H1 (cell line): Measurements from ENCODE around the gene SLC9B2. TPM values are rescaled to one million over a fixed set of nuclear protein-coding genes. Genes with fewer than 3 reads are reported as not detected.

Experiments
- CTCF ChIA-PET: fragments of 300-600 bp; sonication (Branson Sonifier 250); formaldehyde crosslinking; loops from one replicate; lab custom pipeline; 2021; ENCODE audit not compliant: partially characterized antibody; lab: Charles Lee
- POLR2A ChIA-PET: fragments of 300-600 bp; sonication (Branson Sonifier 250); formaldehyde crosslinking; loops from one replicate; lab custom pipeline; 2021; ENCODE audit warnings: inconsistent platforms; ENCODE audit not compliant: partially characterized antibody; lab: Charles Lee
- DNase-seq, 2 experiments: peaks; one replicate each; pipeline versions ENCODE4 v3.0.0 to v3.0.0-alpha.2; 2010 to 2022; ENCODE audit warnings: low spot score in 2 of 2, low read depth in 1 of 2, mixed read lengths in 1 of 2
- FAIRE-seq: peaks from 2 replicates; lab custom pipeline; 2011; peaks lifted over from hg19 to GRCh38; lab: Jason Lieb, UNC
- H2AFZ ChIP-seq: 2 replicates; pipeline ENCODE4 v1.8.1; 2012; ENCODE audit warnings: low read length, inconsistent platforms
- H2AK5ac ChIP-seq: 2 replicates; pipeline ENCODE4 v1.6.1; 2013; ENCODE audit warnings: low read depth, low read length
- H2BK120ac ChIP-seq: replicated peaks from 2 replicates; pipeline ENCODE3; 2013; ENCODE audit warnings: low read depth, low read length, inconsistent platforms
- H2BK12ac ChIP-seq: 2 replicates; pipeline ENCODE4 v1.6.1; 2013; ENCODE audit warnings: low read depth, low read length
- H2BK15ac ChIP-seq: 2 replicates; pipeline ENCODE4 v1.6.1; 2013; ENCODE audit warnings: low read length
- H2BK20ac ChIP-seq: 2 replicates; pipeline ENCODE4 v1.6.1; 2013; ENCODE audit warnings: low read length
- H2BK5ac ChIP-seq: 2 replicates; pipeline ENCODE4 v1.6.1; 2013; ENCODE audit warnings: low read depth, low read length
- H3K14ac ChIP-seq: 2 replicates; pipeline ENCODE4 v1.6.1; 2013; ENCODE audit warnings: inconsistent platforms; ENCODE audit not compliant: insufficient read length
- H3K18ac ChIP-seq: 2 replicates; pipeline ENCODE4 v1.6.1; 2013; ENCODE audit warnings: low read length; ENCODE audit errors: extremely low read depth
- H3K23ac ChIP-seq: 2 replicates; pipeline ENCODE4 v1.6.1; 2013; ENCODE audit warnings: inconsistent platforms; ENCODE audit not compliant: insufficient read length
- H3K23me2 ChIP-seq: 2 replicates; pipeline ENCODE4 v1.6.1; 2013; ENCODE audit warnings: low read depth, low read length
- H3K27ac ChIP-seq: 2 replicates; pipeline ENCODE4 v1.6.1; 2011; ENCODE audit warnings: low read depth, low read length, inconsistent platforms
- H3K27me3 ChIP-seq, 4 experiments: replicated peaks in 1 of 4; 1 replicate in 1 of 4; 2 replicates in 3 of 4; pipeline versions ENCODE4 v1.6.1 to v1.8.1; 2011 to 2013; ENCODE audit warnings: low read length in 3 of 4, mild to moderate bottlenecking in 3 of 4, inconsistent platforms in 2 of 4, mixed read lengths in 2 of 4, moderate library complexity in 1 of 4; ENCODE audit not compliant: control insufficient read depth in 3 of 4, insufficient read depth in 3 of 4; ENCODE audit errors: extremely low read depth in 1 of 4
- H3K36me3 ChIP-seq, 4 experiments: 2 replicates each; pipeline versions ENCODE4 v1.6.1 to v1.8.1; 2011 to 2013; ENCODE audit warnings: mild to moderate bottlenecking in 4 of 4, low read length in 3 of 4, moderate library complexity in 2 of 4, control low read depth in 1 of 4, inconsistent platforms in 1 of 4; ENCODE audit not compliant: insufficient read depth in 4 of 4, control insufficient read depth in 2 of 4
- H3K4ac ChIP-seq: replicated peaks from 2 replicates; pipeline ENCODE3; 2013; ENCODE audit warnings: low read length, low read depth, mixed read lengths, inconsistent platforms; ENCODE audit not compliant: insufficient read length
- H3K4me1 ChIP-seq, 4 experiments: replicated peaks in 1 of 4; 1 replicate in 1 of 4; 2 replicates in 3 of 4; pipeline versions ENCODE4 v1.6.1 to v1.8.1; 2011 to 2013; ENCODE audit warnings: low read length in 3 of 4, inconsistent platforms in 2 of 4, mixed read lengths in 1 of 4; ENCODE audit not compliant: insufficient read depth in 4 of 4, control insufficient read depth in 3 of 4
- H3K4me2 ChIP-seq, 2 experiments: 2 replicates each; pipeline versions ENCODE4 v1.6.1 to v1.8.1; 2011 to 2013; ENCODE audit warnings: low read depth in 2 of 2, low read length in 2 of 2, control low read depth in 1 of 2, inconsistent platforms in 1 of 2, mild to moderate bottlenecking in 1 of 2; ENCODE audit not compliant: insufficient read depth in 1 of 2
- H3K4me3 ChIP-seq, 4 experiments: fragments of 200-600, 300-600 bp in 1 of 4; sonication (generic), shearing (Covaris generic), sonication (Bioruptor Twin) in 1 of 4; 2 replicates each; pipeline versions ENCODE4 v1.5.1 to v1.8.1; 2011 to 2016; ENCODE audit warnings: low read length in 4 of 4, low read depth in 3 of 4, control low read depth in 2 of 4, inconsistent platforms in 2 of 4, mild to moderate bottlenecking in 2 of 4, mixed read lengths in 1 of 4, moderate library complexity in 1 of 4; ENCODE audit not compliant: insufficient read depth in 2 of 4; ENCODE audit errors: extremely low read depth in 1 of 4
- H3K56ac ChIP-seq: replicated peaks from 2 replicates; pipeline ENCODE3; 2013; ENCODE audit warnings: low read depth, mild to moderate bottlenecking, mixed read lengths, low read length, inconsistent platforms; ENCODE audit not compliant: insufficient read length
- H3K79me1 ChIP-seq: 2 replicates; pipeline ENCODE4 v1.6.1; 2013; ENCODE audit warnings: low read depth, low read length, control low read depth
- H3K79me2 ChIP-seq, 2 experiments: 2 replicates each; pipeline versions ENCODE4 v1.6.1 to v1.8.1; 2012 to 2013; ENCODE audit warnings: low read length in 2 of 2, mild to moderate bottlenecking in 2 of 2, inconsistent platforms in 1 of 2; ENCODE audit not compliant: insufficient read depth in 2 of 2, control insufficient read depth in 1 of 2
- H3K9ac ChIP-seq, 4 experiments: replicated peaks in 1 of 4; 1 replicate in 1 of 4; 2 replicates in 3 of 4; pipeline versions ENCODE4 v1.6.1 to v1.8.1; 2011 to 2013; ENCODE audit warnings: low read depth in 3 of 4, low read length in 3 of 4, control low read depth in 2 of 4, mild to moderate bottlenecking in 2 of 4, moderate library complexity in 2 of 4, inconsistent platforms in 1 of 4; ENCODE audit errors: extremely low read depth in 1 of 4
- H3K9me3 ChIP-seq, 2 experiments: 2 replicates each; pipeline versions ENCODE4 v1.6.1 to v1.8.1; 2012 to 2013; ENCODE audit warnings: mild to moderate bottlenecking in 2 of 2, moderate library complexity in 2 of 2, control low read depth in 1 of 2, inconsistent platforms in 1 of 2, low read depth in 1 of 2, low read length in 1 of 2, mixed read lengths in 1 of 2; ENCODE audit not compliant: insufficient read depth in 2 of 2
- H4K20me1 ChIP-seq, 2 experiments: replicated peaks in 1 of 2; 2 replicates each; pipeline versions ENCODE3 to v1.8.1; 2011 to 2013; ENCODE audit warnings: inconsistent platforms in 2 of 2, low read length in 2 of 2, mild to moderate bottlenecking in 1 of 2; ENCODE audit not compliant: insufficient read depth in 2 of 2, control insufficient read depth in 1 of 2
- H4K5ac ChIP-seq: 2 replicates; pipeline ENCODE4 v1.6.1; 2013; ENCODE audit warnings: low read length, low read depth, mixed read lengths, inconsistent platforms; ENCODE audit not compliant: insufficient read length
- H4K8ac ChIP-seq: 2 replicates; pipeline ENCODE4 v1.8.0; 2013; ENCODE audit warnings: mild to moderate bottlenecking, moderate library complexity, low read length, inconsistent platforms; ENCODE audit not compliant: insufficient read depth; ENCODE audit errors: extremely low read depth
- H4K91ac ChIP-seq: replicated peaks from 2 replicates; pipeline ENCODE3; 2013; ENCODE audit warnings: low read length, mixed read lengths, inconsistent platforms; ENCODE audit not compliant: insufficient read length
- ASH2L ChIP-seq: fragments of 200-600, 300-600 bp; sonication (generic); IDR thresholded peaks from one replicate; pipeline ENCODE4 v1.7.1; 2017; ENCODE audit warnings: low read length
- BRCA1 ChIP-seq: IDR thresholded peaks from 2 replicates; pipeline ENCODE4 v1.6.1; 2012; ENCODE audit warnings: low read depth, low read length, improper control_type of control experiment
- CHD2 ChIP-seq: IDR thresholded peaks from 2 replicates; pipeline ENCODE4 v1.6.1; 2012; ENCODE audit warnings: low read length, improper control_type of control experiment
- SAP30 ChIP-seq: fragments of 300-600 bp; sonication (generic); IDR thresholded peaks from 2 replicates; pipeline ENCODE4 v1.7.1; 2012; ENCODE audit warnings: low read length, moderate library complexity, mild to moderate bottlenecking, inconsistent platforms; ENCODE audit not compliant: insufficient read depth, insufficient replicate concordance
- SUZ12 ChIP-seq: fragments of 200-600 bp; sonication (generic); IDR thresholded peaks from 2 replicates; pipeline ENCODE4 v1.6.1; 2012; ENCODE audit warnings: mild to moderate bottlenecking, inconsistent platforms, low read length, moderate library complexity, mixed read lengths
- WGBS, 2 experiments: shearing (Covaris generic) in 1 of 2; methylation state at CpG; one replicate each; pipeline versions ENCODE4 v1.1.6 to v1.1.7; 2013 to 2015; ENCODE audit warnings: low lambda C conversion rate in 2 of 2, mixed read lengths in 2 of 2, inconsistent platforms in 1 of 2, low coverage in 1 of 2, missing lambda C conversion rate in 1 of 2; ENCODE audit not compliant: insufficient replicate concordance in 2 of 2, insufficient coverage in 1 of 2, insufficient read length in 1 of 2; ENCODE audit errors: extremely low coverage in 1 of 2, missing lambda C conversion rate in 1 of 2; 5-methylcytosine and 5-hydroxymethylcytosine counted together
- long read RNA-seq, 2 experiments: library from RNA in 1 of 2; library from capped mRNA in 1 of 2; stranded (forward); transcript quantifications; one replicate each; pipeline ENCODE4 v2.0.0, GENCODE V29; 2021; ENCODE audit warnings: inconsistent platforms in 1 of 2
- polyA minus RNA-seq, 3 experiments: library from RNA; depleted of rRNA, polyadenylated mRNA; stranded (reverse); fragments of >200 nt; gene quantifications; 1 replicate in 2 of 3; 2 replicates in 1 of 3; pipeline ENCODE4 v1.2.3, GENCODE V29; 2011
- polyA plus RNA-seq, 7 experiments: library from polyadenylated mRNA; depleted of rRNA in 3 of 7; stranded (reverse) in 5 of 7; unstranded in 2 of 7; fragments of >200 nt in 5 of 7; fragments of 200-250 nt in 2 of 7; gene quantifications; 1 replicate in 5 of 7; 2 replicates in 1 of 7; 4 replicates in 1 of 7; pipeline versions ENCODE4 v1.2.1 to v1.2.3, GENCODE V29; 2011 to 2013; ENCODE audit warnings: missing spikeins in 2 of 7, mixed read lengths in 2 of 7
- total RNA-seq: library from RNA; stranded (reverse); fragmentation: NEBNext Ultra II Directional; extraction: Animal tissue kit (Norgen Biotek cat#: 25700); gene quantifications from 2 replicates; pipeline ENCODE4 v1.2.1, GENCODE V29; 2021

The SLC9B2 gene, protein sequence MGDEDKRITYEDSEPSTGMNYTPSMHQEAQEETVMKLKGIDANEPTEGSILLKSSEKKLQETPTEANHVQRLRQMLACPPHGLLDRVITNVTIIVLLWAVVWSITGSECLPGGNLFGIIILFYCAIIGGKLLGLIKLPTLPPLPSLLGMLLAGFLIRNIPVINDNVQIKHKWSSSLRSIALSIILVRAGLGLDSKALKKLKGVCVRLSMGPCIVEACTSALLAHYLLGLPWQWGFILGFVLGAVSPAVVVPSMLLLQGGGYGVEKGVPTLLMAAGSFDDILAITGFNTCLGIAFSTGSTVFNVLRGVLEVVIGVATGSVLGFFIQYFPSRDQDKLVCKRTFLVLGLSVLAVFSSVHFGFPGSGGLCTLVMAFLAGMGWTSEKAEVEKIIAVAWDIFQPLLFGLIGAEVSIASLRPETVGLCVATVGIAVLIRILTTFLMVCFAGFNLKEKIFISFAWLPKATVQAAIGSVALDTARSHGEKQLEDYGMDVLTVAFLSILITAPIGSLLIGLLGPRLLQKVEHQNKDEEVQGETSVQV
- total RNA-seq (5.2 and 5.9 TPM in 2 replicates), polyA plus RNA-seq (2011; rRNA removed) (2.1 and 3.2 TPM in 2 replicates), polyA minus RNA-seq (2011; rRNA and poly(A)+ RNA removed) (4.7 and 4.8 TPM in 2 replicates)
- 3.2 TPM for polyA plus RNA-seq (2011; cell fraction: cytosol; rRNA removed)
- polyA plus RNA-seq (2011; cell fraction: nucleus; rRNA removed): 3.6 TPM
- polyA plus RNA-seq (2012, experiment 1 of 2): 2.8 to 3.7 TPM (median 3.0 TPM) in 4 replicates
- 3.1 TPM for polyA plus RNA-seq (2012, experiment 2 of 2)
- polyA plus RNA-seq (2013, experiment 1 of 2): 4.4 TPM
- 4.1 TPM for polyA plus RNA-seq (2013, experiment 2 of 2)
- 1.8 TPM for polyA minus RNA-seq (2011; cell fraction: cytosol; rRNA and poly(A)+ RNA removed)
- 6.0 TPM for polyA minus RNA-seq (2011; cell fraction: nucleus; rRNA and poly(A)+ RNA removed)
- long read RNA-seq, experiment 1, partial matches to known transcripts: 0 of 4 reads
- long read RNA-seq, experiment 1, other reads (novel, unspliced or antisense): 3 of 4 reads
- long read RNA-seq, experiment 2, partial matches to known transcripts: 0 of 3 reads
- long read RNA-seq, experiment 2, other reads (novel, unspliced or antisense): 2 of 3 reads

DNA sequence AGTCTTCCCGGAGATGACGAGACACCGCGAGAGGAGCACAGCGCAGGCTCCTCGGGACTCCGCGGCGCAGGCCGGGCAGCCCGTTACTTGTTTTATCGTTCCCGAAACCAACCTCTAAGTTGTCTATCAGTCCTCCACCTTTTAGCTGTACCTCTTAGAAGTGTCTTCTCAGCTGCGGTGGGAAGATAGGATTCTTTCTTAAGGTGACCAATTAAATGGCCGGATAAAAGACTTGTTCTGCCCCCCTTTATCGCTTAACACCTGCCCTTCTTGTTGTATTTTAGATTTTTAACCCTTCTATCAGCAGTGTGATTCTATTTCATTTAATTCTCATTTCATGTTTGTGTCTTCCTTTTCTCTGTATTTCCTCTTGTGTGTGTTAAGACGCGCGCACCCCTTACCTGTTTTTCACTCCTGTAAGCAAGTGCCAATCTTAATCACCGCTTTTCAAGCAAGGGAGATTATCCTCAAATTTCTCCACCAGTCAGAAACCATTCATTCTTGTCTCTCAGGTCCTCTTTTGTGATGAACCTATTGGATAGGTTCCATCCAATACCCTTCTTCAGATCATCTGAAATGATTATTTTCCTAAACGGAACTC is at the start of gene SLC9B2:
Gene SLC9B2 (minus strand): TSS at position 15 of the 601 bp plus-strand sequence. CDS start 9,211 bp downstream, outside the sequence.
- Histone ChIP-seq H4K8ac (peak within 1 kb of the TSS; percentile 91), H3K14ac (no peak within 1 kb of the TSS), H3K27ac (no peak within 1 kb of the TSS), H3K4me1 (peaks cover 0 to 3% (median under 1%) of the 10 kb centered on the region in 4 experiments; a peak in 2 of 7 replicates), H2BK12ac (no peak within 1 kb of the TSS), H2BK15ac (no peak within 1 kb of the TSS; the same call in 1 of the 2 replicates), H3K9ac (peak within 1 kb of the TSS; percentile 51 to 91 (median 80); a peak in 6 of 7 replicates), H3K18ac (0 out of 2 replicates have a peak within 1 kb of the TSS, but pooled peaks have one; percentile 39), H3K4me3 (peak within 1 kb of the TSS; percentile 54 to 78 (median 76)), H3K23ac (no peak within 1 kb of the TSS), H2AK5ac (no peak within 1 kb of the TSS), H2BK5ac (no peak within 1 kb of the TSS; the same call in 1 of the 2 replicates), H3K9me3 (no peaks in the 10 kb centered on the region), H3K23me2 (peaks cover 3% of the 10 kb centered on the region; the same call in 1 of the 2 replicates), H2BK20ac (no peak within 1 kb of the TSS), H4K91ac (peak within 1 kb of the TSS; percentile 77), H2AFZ (peak within 1 kb of the TSS; percentile 95), H4K5ac (no peak within 1 kb of the TSS), H3K79me1 (no peaks in the 10 kb centered on the region), H3K4ac (no peak within 1 kb of the TSS), H3K79me2 (no peaks in the 10 kb centered on the region), H3K56ac (no peak within 1 kb of the TSS), H3K27me3 (peaks cover 0 to 15% (median 13%) of the 10 kb centered on the region in 4 experiments; a peak in 4 of 7 replicates), H3K36me3 (peaks cover 0 to 3% (median 0%) of the 10 kb centered on the region in 4 experiments; a peak in 1 of 8 replicates), H3K4me2 (peak within 1 kb of the TSS; percentile 71 to 87), H4K20me1 (peaks cover 0 to 2% of the 10 kb centered on the region in 2 experiments), H2BK120ac (no peak within 1 kb of the TSS)
- TF ChIP-seq SAP30 (no peak), ASH2L (peak; percentile 5), CHD2 (peak; percentile 85), BRCA1 (0 out of 2 replicates have a peak, but pooled peaks have one; percentile 42), SUZ12 (no peak)
- ChIA-PET CTCF (interaction anchor here (0.6 to 6.6 kb wide), 7 partner anchors 13 to 428 kb away, joined by 3 to 47 read pairs (median 3); no protein-coding TSS in a partner anchor), POLR2A (interaction anchor here (2.2 kb wide), 1 partner anchor 249 kb away, joined by 13 read pairs; the partner anchor contains the start of gene UBE2D3)
- FAIRE-seq (no peak), DNase-seq (no peak)
- 20% methylated on average over 21 of the region's 21 CpGs; no CpG with 5 or more reads in 1 of the 2 experiments for WGBS, 2 experiments
